ENCODE measurements around the gene ACTL10. TPM values are rescaled to one million over a fixed set of nuclear protein-coding genes. Genes with fewer than 3 reads are reported as not detected.

ACTL10 gene
- polyA plus RNA-seq, 2 of the 4 experiments (the other 2 are of a cell fraction), result not detected

GRCh38 chr20:33669873-33670640 lies 3.3 kb downstream of the ACTL10 start (continued):
- TF ChIP-seq USF2 (IDR thresholded peaks at IDR 0.05), result no peak
- no peak for TF ChIP-seq RNF2 (IDR thresholded peaks at IDR 0.05; ENCODE audit: borderline replicate concordance, low read depth)
- no peak for TF ChIP-seq SREBF2 (IDR thresholded peaks at IDR 0.05)

GRCh38 chr20:33670715-33671499 lies 4.2 kb downstream of the ACTL10 start:
- TF ChIP-seq REST (IDR thresholded peaks at IDR 0.05) (no peak), EP300 (IDR thresholded peaks at IDR 0.05) (no peak), USF2 (IDR thresholded peaks at IDR 0.05) (no peak), JUNB (IDR thresholded peaks at IDR 0.05) (no peak), NFE2L2 (conservative IDR thresholded peaks at IDR 0.05; ENCODE audit: low read length) (no peak), CTCF (IDR thresholded peaks at IDR 0.05) (no peak), ELK1 (IDR thresholded peaks at IDR 0.05; ENCODE audit: low read depth, low read length) (no peak), POLR2A (IDR thresholded peaks at IDR 0.05; ENCODE audit: low read length) (no peak), HMGXB4 (CRISPR knock-in tag; IDR thresholded peaks at IDR 0.05; ENCODE audit: borderline replicate concordance) (no peak), E2F6 (IDR thresholded peaks at IDR 0.05; ENCODE audit: borderline replicate concordance, low read depth) (no peak), ZC3H11A (IDR thresholded peaks at IDR 0.05) (no peak), RAD21 (conservative IDR thresholded peaks at IDR 0.05 in 1 of 2, IDR thresholded peaks at IDR 0.05 in 1 of 2) (no peak), HOXB13 (CRISPR knock-in tag; IDR thresholded peaks at IDR 0.05; ENCODE audit: low read depth) (no peak), MAX (IDR thresholded peaks at IDR 0.05) (no peak), HES2 (IDR thresholded peaks at IDR 0.05) (no peak), HOXA7 (CRISPR knock-in tag; IDR thresholded peaks at IDR 0.05) (no peak), POLR2AphosphoS2 (conservative IDR thresholded peaks at IDR 0.05; ENCODE audit: low read length) (no peak), MYC (IDR thresholded peaks at IDR 0.05; ENCODE audit: borderline replicate concordance, low read length) (no peak), FOSB (CRISPR knock-in tag; IDR thresholded peaks at IDR 0.05) (no peak), KDM5A (IDR thresholded peaks at IDR 0.05) (no peak)
- no peak for FAIRE-seq
- POLR2A ChIA-PET, result no interaction called here
- Histone ChIP-seq H3K4me1 (peaks cover 23% of the 10 kb centered on the region), H3K4me3 (no peak overlapping the region), H3K27ac (no peak overlapping the region), H3K9me3 (no peaks in the 10 kb centered on the region), H3K4me2 (no peak overlapping the region)
- no peak for DNase-seq (ENCODE audit: low read depth in 1 of 2, low spot score in 1 of 2)
- ATAC-seq, result no peak
- 83% methylated on average over 6 of the region's 6 CpGs for WGBS (ENCODE audit: missing lambda C conversion rate)
- CTCF ChIA-PET, result interaction anchor here (0.6 to 2.1 kb wide), 9 partner anchors 8 to 214 kb away, joined by 3 to 10 read pairs (median 6); partner anchors contain the start of genes C20orf144 and CHMP4B

All from A549 (cell line).